SK-N-SH (cell line): ENCODE results near the gene CHRNB2. TPM values are rescaled to one million over a fixed set of nuclear protein-coding genes. Genes with fewer than 3 reads are reported as not detected.

Source experiments
- CTCF ChIA-PET: fragments of 300-600, 350-600 bp; formaldehyde crosslinking; extraction: SDS; loops from one replicate; lab custom pipeline; 2021; lab: Yijun Ruan, JAX
- POLR2A ChIA-PET: fragments of 350-600 bp; sonication (Branson Sonifier 250); formaldehyde crosslinking; extraction: SDS; loops from one replicate; lab custom pipeline; 2020; ENCODE audit warnings: antibody characterized with exemption, inconsistent platforms; lab: Yijun Ruan, JAX
- DNase-seq: peaks from one replicate; pipeline ENCODE4 v3.0.0; 2012
- H2AFZ ChIP-seq: fragments of 200-600 bp; sonication (generic); 2 replicates; pipeline ENCODE4 v1.8.1; 2016; ENCODE audit warnings: antibody characterized with exemption, mild to moderate bottlenecking, low read depth
- H3F3A ChIP-seq: fragments of 200-600 bp; sonication (generic); replicated peaks from 2 replicates; pipeline ENCODE3; 2016; ENCODE audit warnings: antibody characterized with exemption, mild to moderate bottlenecking; ENCODE audit not compliant: insufficient read depth
- H3K27ac ChIP-seq, 2 experiments: fragments of 200-500 bp in 1 of 2; fragments of 200-600 bp in 1 of 2; sonication (Bioruptor generic) in 1 of 2; sonication (generic), shearing (Covaris generic) in 1 of 2; 2 replicates each; pipeline versions ENCODE4 v1.5.1 to v1.6.1; 2014 to 2016; ENCODE audit warnings: low read depth in 2 of 2, inconsistent platforms in 1 of 2, low read length in 1 of 2, mild to moderate bottlenecking in 1 of 2, mixed read lengths in 1 of 2
- H3K27me3 ChIP-seq: fragments of 200-600 bp; sonication (generic), shearing (Covaris generic); 2 replicates; pipeline ENCODE4 v1.6.1; 2016; ENCODE audit warnings: mixed run types; ENCODE audit not compliant: insufficient read depth
- H3K36me3 ChIP-seq, 2 experiments: fragments of 200-500 bp in 1 of 2; fragments of 200-600 bp in 1 of 2; sonication (Bioruptor generic) in 1 of 2; sonication (generic) in 1 of 2; replicated peaks in 1 of 2; 2 replicates each; pipeline versions ENCODE3 to v1.5.1; 2014 to 2016; ENCODE audit warnings: low read length in 1 of 2, mild to moderate bottlenecking in 1 of 2; ENCODE audit not compliant: insufficient read depth in 2 of 2, control insufficient read depth in 1 of 2
- H3K4me1 ChIP-seq, 2 experiments: fragments of 200-500 bp in 1 of 2; fragments of 200-600 bp in 1 of 2; sonication (Bioruptor generic) in 1 of 2; sonication (generic), shearing (Covaris generic) in 1 of 2; 2 replicates each; pipeline versions ENCODE4 v1.5.1 to v1.6.1; 2014 to 2016; ENCODE audit warnings: low read depth in 1 of 2, low read length in 1 of 2, mixed run types in 1 of 2; ENCODE audit not compliant: insufficient read depth in 2 of 2, control insufficient read depth in 1 of 2
- H3K4me2 ChIP-seq: fragments of 200-600 bp; sonication (generic), shearing (Covaris generic); 2 replicates; pipeline ENCODE4 v1.6.1; 2017; ENCODE audit warnings: mixed run types
- H3K4me3 ChIP-seq, 2 experiments: fragments of 200-500 bp in 1 of 2; fragments of 200-600 bp in 1 of 2; sonication (Bioruptor generic) in 1 of 2; sonication (generic), shearing (Covaris generic) in 1 of 2; 2 replicates each; pipeline versions ENCODE4 v1.5.1 to v1.8.1; 2014 to 2016; ENCODE audit warnings: low read depth in 2 of 2, inconsistent platforms in 1 of 2, low read length in 1 of 2, mild to moderate bottlenecking in 1 of 2, mixed read lengths in 1 of 2, moderate library complexity in 1 of 2
- H3K79me2 ChIP-seq: fragments of 200-600 bp; sonication (generic); 2 replicates; pipeline ENCODE4 v1.8.1; 2017; ENCODE audit warnings: mild to moderate bottlenecking; ENCODE audit not compliant: insufficient read depth
- H3K9ac ChIP-seq: fragments of 200-600 bp; sonication (generic); 2 replicates; pipeline ENCODE4 v1.6.1; 2017; ENCODE audit warnings: mixed run types
- H3K9me2 ChIP-seq: fragments of 200-600 bp; sonication (generic); 2 replicates; pipeline ENCODE4 v1.6.1; 2017; ENCODE audit warnings: mixed run types
- H3K9me3 ChIP-seq: fragments of 200-600 bp; sonication (generic); 2 replicates; pipeline ENCODE4 v1.6.1; 2017; ENCODE audit warnings: mixed run types, mild to moderate bottlenecking, moderate library complexity
- H4K20me1 ChIP-seq: fragments of 200-600 bp; sonication (generic); 2 replicates; pipeline ENCODE4 v1.6.1; 2017; ENCODE audit warnings: mild to moderate bottlenecking, mixed run types; ENCODE audit not compliant: insufficient read depth
- CHD2 ChIP-seq: fragments of 150-350 bp; IDR thresholded peaks from 2 replicates; pipeline ENCODE4 v1.6.1; 2018; ENCODE audit warnings: low read length; ENCODE audit not compliant: partially characterized antibody
- ELF1 ChIP-seq: IDR thresholded peaks from 2 replicates; pipeline ENCODE4 v1.4.0; 2012
- EP300 ChIP-seq, 2 experiments: IDR thresholded peaks; 2 replicates each; pipeline versions ENCODE4 v1.4.0 to v1.6.1; 2012; ENCODE audit warnings: borderline replicate concordance in 1 of 2, low read depth in 1 of 2, low read length in 1 of 2
- EZH2phosphoT487 ChIP-seq: fragments of 200-600 bp; sonication (generic); IDR thresholded peaks from 2 replicates; pipeline ENCODE4 v1.6.1; 2017; ENCODE audit warnings: low read depth, mixed run types, mild to moderate bottlenecking, antibody characterized with exemption, moderate library complexity, borderline replicate concordance
- IRF3 ChIP-seq: fragments of 150-350 bp; IDR thresholded peaks from 2 replicates; pipeline ENCODE4 v1.6.1; 2016; ENCODE audit warnings: mild to moderate bottlenecking, low read depth, low read length
- JUND ChIP-seq: IDR thresholded peaks from 2 replicates; pipeline ENCODE4 v1.4.0; 2012
- MEF2A ChIP-seq: IDR thresholded peaks from 2 replicates; pipeline ENCODE4 v1.4.0; 2012; ENCODE audit warnings: low read depth, borderline replicate concordance
- NRF1 ChIP-seq: IDR thresholded peaks from 2 replicates; pipeline ENCODE4 v1.6.1; 2012; ENCODE audit warnings: low read depth, mild to moderate bottlenecking, low read length
- PBX3 ChIP-seq: IDR thresholded peaks from 2 replicates; pipeline ENCODE4; 2012
- RCOR1 ChIP-seq: fragments of 150-350 bp; IDR thresholded peaks from 2 replicates; pipeline ENCODE4 v1.6.1; 2017; ENCODE audit warnings: antibody characterized with exemption, low read length
- RFX5 ChIP-seq: IDR thresholded peaks from 2 replicates; pipeline ENCODE4 v1.6.1; 2012; ENCODE audit warnings: mild to moderate bottlenecking, improper control_type of control experiment, low read length
- RXRA ChIP-seq: IDR thresholded peaks from 2 replicates; pipeline ENCODE4 v1.4.0; 2012; ENCODE audit warnings: low read depth, mild to moderate bottlenecking, borderline replicate concordance
- SIN3A ChIP-seq: IDR thresholded peaks from 2 replicates; pipeline ENCODE4 v1.6.1; 2012; ENCODE audit warnings: low read depth, mild to moderate bottlenecking, low read length, moderate library complexity, borderline replicate concordance
- SMC3 ChIP-seq: IDR thresholded peaks from 2 replicates; pipeline ENCODE4 v1.6.1; 2012; ENCODE audit warnings: low read depth, low read length, improper control_type of control experiment
- TCF12 ChIP-seq: IDR thresholded peaks from 2 replicates; pipeline ENCODE4 v1.4.0; 2012
- USF2 ChIP-seq: fragments of 150-350 bp; IDR thresholded peaks from 2 replicates; pipeline ENCODE4 v1.6.1; 2017; ENCODE audit warnings: antibody characterized with exemption, low read length, low read depth, borderline replicate concordance
- WGBS: methylation state at CpG from one replicate; pipeline ENCODE4 v1.1.6; 2017; ENCODE audit warnings: low lambda C conversion rate; 5-methylcytosine and 5-hydroxymethylcytosine counted together
- polyA plus RNA-seq, 3 experiments: library from polyadenylated mRNA; depleted of rRNA; stranded (reverse); fragments of >200 nt; gene quantifications; 2 replicates each; pipeline ENCODE4 v1.2.3, GENCODE V29; 2012
- TF ChIP-seq, protein P1 (sequence below): fragments of 200-600 bp; sonication (generic); IDR thresholded peaks from 2 replicates; pipeline ENCODE4 v1.6.1; 2017; ENCODE audit warnings: antibody characterized with exemption, mild to moderate bottlenecking, moderate library complexity

CHRNB2 gene
- polyA plus RNA-seq, 1 of the 3 experiments (the other 2 are of a cell fraction): 0.64 TPM

DNA sequence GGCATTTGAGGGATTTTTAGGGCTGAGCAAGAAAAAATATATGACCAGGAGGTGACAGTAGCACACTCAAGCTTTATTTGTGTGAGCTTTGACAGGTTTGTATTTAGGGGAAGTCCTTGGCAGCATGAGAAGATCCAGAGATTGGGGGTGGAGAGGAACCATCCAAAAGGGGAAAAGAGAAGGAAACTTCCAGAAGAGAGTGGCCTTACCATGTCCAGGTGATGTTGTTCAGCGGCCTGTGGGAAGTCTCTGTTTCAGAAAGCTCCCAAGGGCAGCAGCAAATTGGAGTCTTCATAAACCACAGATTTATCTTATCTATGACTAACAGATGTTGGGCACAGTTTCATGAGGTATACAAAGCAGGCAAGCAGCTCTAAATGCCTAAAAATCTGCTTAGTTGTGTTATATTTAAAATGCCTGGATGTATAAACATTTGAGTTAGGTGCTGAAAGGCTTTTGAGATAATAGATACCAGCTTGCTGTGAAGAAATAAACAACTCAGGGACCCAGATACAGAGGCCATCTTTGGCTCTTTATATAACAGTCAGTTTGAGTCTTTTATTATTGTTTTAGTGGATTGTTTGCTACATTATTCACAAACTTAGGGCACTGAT lies 61.6 kb downstream of the CHRNB2 start:
- Histone ChIP-seq H3K9me2 (no peaks in the 10 kb centered on the region), H3K4me3 (no peak overlapping the region), H3K27me3 (no peaks in the 10 kb centered on the region; the same call in 1 of the 2 replicates), H3K4me1 (peaks cover 7 to 14% of the 10 kb centered on the region in 2 experiments; a peak in 3 of 4 replicates), H3F3A (peaks cover 21% of the 10 kb centered on the region), H3K4me2 (no peak overlapping the region), H3K79me2 (peaks cover 43% of the 10 kb centered on the region), H3K36me3 (peaks cover 2 to 3% of the 10 kb centered on the region in 2 experiments), H3K27ac (no peak overlapping the region), H3K9me3 (peaks cover 8% of the 10 kb centered on the region; the same call in 1 of the 2 replicates), H3K9ac (no peak overlapping the region), H2AFZ (peak overlapping the region; percentile 99), H4K20me1 (peaks cover 9% of the 10 kb centered on the region; the same call in 1 of the 2 replicates)
- no peak for TF ChIP-seq EZH2phosphoT487
- TF ChIP-seq CHD2: no peak
- no peak for TF ChIP-seq SIN3A
- no peak for TF ChIP-seq EP300 (IDR thresholded peaks at IDR 0.05; ENCODE audit: borderline replicate concordance in 1 of 2, low read depth in 1 of 2, low read length in 1 of 2)
- TF ChIP-seq SMC3: no peak
- TF ChIP-seq RFX5: no peak
- no peak for TF ChIP-seq NRF1
- no peak for TF ChIP-seq RXRA
- no peak for TF ChIP-seq USF2
- TF ChIP-seq, protein P1, sequence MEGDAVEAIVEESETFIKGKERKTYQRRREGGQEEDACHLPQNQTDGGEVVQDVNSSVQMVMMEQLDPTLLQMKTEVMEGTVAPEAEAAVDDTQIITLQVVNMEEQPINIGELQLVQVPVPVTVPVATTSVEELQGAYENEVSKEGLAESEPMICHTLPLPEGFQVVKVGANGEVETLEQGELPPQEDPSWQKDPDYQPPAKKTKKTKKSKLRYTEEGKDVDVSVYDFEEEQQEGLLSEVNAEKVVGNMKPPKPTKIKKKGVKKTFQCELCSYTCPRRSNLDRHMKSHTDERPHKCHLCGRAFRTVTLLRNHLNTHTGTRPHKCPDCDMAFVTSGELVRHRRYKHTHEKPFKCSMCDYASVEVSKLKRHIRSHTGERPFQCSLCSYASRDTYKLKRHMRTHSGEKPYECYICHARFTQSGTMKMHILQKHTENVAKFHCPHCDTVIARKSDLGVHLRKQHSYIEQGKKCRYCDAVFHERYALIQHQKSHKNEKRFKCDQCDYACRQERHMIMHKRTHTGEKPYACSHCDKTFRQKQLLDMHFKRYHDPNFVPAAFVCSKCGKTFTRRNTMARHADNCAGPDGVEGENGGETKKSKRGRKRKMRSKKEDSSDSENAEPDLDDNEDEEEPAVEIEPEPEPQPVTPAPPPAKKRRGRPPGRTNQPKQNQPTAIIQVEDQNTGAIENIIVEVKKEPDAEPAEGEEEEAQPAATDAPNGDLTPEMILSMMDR: no peak
- TF ChIP-seq IRF3: no peak
- TF ChIP-seq ELF1: no peak
- no peak for TF ChIP-seq MEF2A
- TF ChIP-seq JUND: no peak
- no peak for TF ChIP-seq PBX3
- TF ChIP-seq RCOR1: no peak
- TF ChIP-seq TCF12: no peak
- DNase-seq: no peak
- POLR2A ChIA-PET: no interaction called here
- CTCF ChIA-PET: interaction anchor here (1.0 to 1.2 kb wide), 2 partner anchors 40 to 315 kb away, joined by 4 read pairs; no protein-coding TSS in a partner anchor
- WGBS: 80% methylated on average over 1 of the region's 1 CpG

Other genes with a start within 250 kb of the CHRNB2 start
- 0.02 and 0.13 TPM in 2 replicates for gene AQP10, start 246.7 kb upstream of the CHRNB2 start, polyA plus RNA-seq (2012; rRNA removed)
- 42.7 and 50.7 TPM in 2 replicates for gene ATP8B2, start 242.3 kb upstream of the CHRNB2 start, polyA plus RNA-seq (2012; rRNA removed)
- 1.4 and 2.8 TPM in 2 replicates for gene IL6R, start 162.4 kb upstream of the CHRNB2 start, polyA plus RNA-seq (2012; rRNA removed)
- gene TDRD10, start 65.6 kb upstream of the CHRNB2 start, polyA plus RNA-seq (2012; rRNA removed): not detected in 2 replicates
- gene SHE, start 65.4 kb upstream of the CHRNB2 start, polyA plus RNA-seq (2012; rRNA removed): not detected in 2 replicates
- 12.5 and 15.2 TPM in 2 replicates for gene UBE2Q1, start 9.1 kb upstream of the CHRNB2 start, polyA plus RNA-seq (2012; rRNA removed)
- gene ADAR, start 40.4 kb downstream of the CHRNB2 start, polyA plus RNA-seq (2012; rRNA removed): 61.1 and 87.9 TPM in 2 replicates